SK-N-MC (cell line): ENCODE measurements around the gene SYT2.
"Not testable (repeated sequence)": the region's sequence is repeated elsewhere in the genome, so short reads cannot be mapped to it uniquely, and the experiment has no call there.

Experiments
- DNase-seq: peaks from one replicate; pipeline ENCODE4 v3.0.0-alpha.2; 2011; ENCODE audit warnings: low read depth, low spot score
- H3K27ac ChIP-seq: fragments of 200-600 bp; sonication (generic); 2 replicates; pipeline ENCODE4 v1.5.1; 2016; ENCODE audit warnings: mixed run types
- H3K36me3 ChIP-seq: fragments of 200-600 bp; sonication (generic); 2 replicates; pipeline ENCODE4 v1.6.1; 2017; ENCODE audit warnings: antibody characterized with exemption, low read length, mixed read lengths; ENCODE audit not compliant: insufficient read depth
- H3K4me3 ChIP-seq: fragments of 200-600 bp; sonication (generic); 2 replicates; pipeline ENCODE4 v1.5.1; 2016
- H3K9ac ChIP-seq: fragments of 200-600 bp; sonication (generic); 2 replicates; pipeline ENCODE4 v1.8.0; 2017; ENCODE audit warnings: mixed run types, mixed read lengths; ENCODE audit not compliant: insufficient read length
- H3K9me3 ChIP-seq: fragments of 200-600 bp; sonication (generic); 2 replicates; pipeline ENCODE4 v1.6.1; 2017; ENCODE audit warnings: low read depth, mild to moderate bottlenecking, antibody characterized with exemption, low read length, moderate library complexity, mixed read lengths
- EZH2 ChIP-seq: fragments of 200-600 bp; sonication (generic); IDR thresholded peaks from one replicate; pipeline ENCODE4 v1.6.1; 2017; ENCODE audit warnings: antibody characterized with exemption
- FOXP2 ChIP-seq: optimal IDR thresholded peaks from 2 replicates; pipeline ENCODE3; 2011; ENCODE audit warnings: mild to moderate bottlenecking, moderate library complexity; ENCODE audit not compliant: insufficient read depth; ENCODE audit errors: extremely low read length, control extremely low read depth
- POLR2AphosphoS5 ChIP-seq: IDR thresholded peaks from 2 replicates; pipeline ENCODE4 v1.6.1; 2012; ENCODE audit warnings: mild to moderate bottlenecking, low read depth, low read length, borderline replicate concordance

The SYT2 gene

GRCh38 chr1:202733251-202733650, 23.0 kb upstream of the SYT2 start:
- TF ChIP-seq POLR2AphosphoS5: no peak
- TF ChIP-seq FOXP2: no peak
- no peak for TF ChIP-seq EZH2
- Histone ChIP-seq H3K4me3 (no peak overlapping the region), H3K9me3 (no peaks in the 10 kb centered on the region), H3K27ac (no peak overlapping the region), H3K9ac (no peak overlapping the region), H3K36me3 (peaks cover 89% of the 10 kb centered on the region)
- DNase-seq: no peak

DNA sequence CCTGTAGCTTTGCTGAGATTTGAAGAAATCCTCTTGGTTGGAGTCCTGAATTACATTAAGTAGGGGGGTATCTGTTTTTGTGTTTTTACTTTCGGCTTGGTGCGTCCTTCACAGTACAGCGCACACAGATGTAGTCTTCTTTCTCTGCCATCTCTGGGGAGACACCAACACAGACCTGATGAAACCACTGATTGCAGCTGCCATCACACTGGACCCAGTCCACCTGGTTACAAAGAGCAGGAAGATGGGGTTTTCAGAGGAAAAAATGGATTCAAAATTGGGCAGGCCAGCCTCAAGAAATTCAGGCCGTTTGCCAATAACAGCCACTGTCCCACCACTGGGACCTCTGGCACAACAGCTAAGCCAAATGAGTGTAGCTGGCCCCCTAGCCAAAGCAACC, 18.7 kb upstream of the SYT2 start:
- Histone ChIP-seq H3K9me3 (no peaks in the 10 kb centered on the region), H3K36me3 (peaks cover 78% of the 10 kb centered on the region), H3K4me3 (no peak overlapping the region), H3K9ac (no peak overlapping the region), H3K27ac (no peak overlapping the region)
- TF ChIP-seq POLR2AphosphoS5: no peak
- TF ChIP-seq EZH2: no peak
- no peak for TF ChIP-seq FOXP2
- DNase-seq: no peak

- no peak for TF ChIP-seq FOXP2
- TF ChIP-seq POLR2AphosphoS5: no peak
- TF ChIP-seq EZH2: no peak
- peaks cover 44% of the 10 kb centered on the region for H3K36me3 ChIP-seq
- H3K27ac ChIP-seq: no peak overlapping the region; the same call in 1 of the 2 replicates
- H3K4me3 ChIP-seq: no peak overlapping the region
- no peak for DNase-seq
- no peaks in the 10 kb centered on the region for H3K9me3 ChIP-seq
- H3K9ac ChIP-seq: no peak overlapping the region
Observed at GRCh38 chr1:202725526-202725925, 15.3 kb upstream of the SYT2 start.

DNA sequence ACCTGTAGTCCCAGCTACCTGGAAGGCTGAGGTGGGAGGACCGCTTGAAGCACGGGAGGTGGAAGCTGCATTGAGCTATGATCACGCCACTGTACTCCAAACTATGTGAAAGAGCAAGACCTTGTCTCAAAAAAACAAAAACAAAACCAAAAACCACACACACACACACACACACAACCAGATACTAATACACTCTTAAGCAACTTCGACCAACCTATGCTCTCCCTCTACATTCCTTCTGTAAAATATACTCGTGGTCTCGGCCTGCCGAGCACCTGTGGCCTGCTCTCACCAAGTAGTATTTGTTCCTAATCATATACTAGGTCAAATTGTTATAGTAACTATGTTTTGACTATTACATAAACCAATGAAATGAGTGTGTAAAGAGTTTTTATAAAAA, 13.5 kb upstream of the SYT2 start:
- no peak for DNase-seq
- no peak overlapping the region for H3K4me3 ChIP-seq
- peaks cover 25% of the 10 kb centered on the region for H3K36me3 ChIP-seq
- TF ChIP-seq POLR2AphosphoS5 (no peak), EZH2 (no peak), FOXP2 (no peak)
- no peak overlapping the region for H3K9ac ChIP-seq
- no peak overlapping the region for H3K27ac ChIP-seq
- H3K9me3 ChIP-seq: no peaks in the 10 kb centered on the region

GRCh38 chr1:202723046-202723445, 12.8 kb upstream of the SYT2 start:
- not testable (repeated sequence) for H3K9me3 ChIP-seq, DNase-seq, H3K27ac ChIP-seq, H3K4me3 ChIP-seq, H3K9ac ChIP-seq
- peaks cover 19% of the 10 kb centered on the region for H3K36me3 ChIP-seq

DNA sequence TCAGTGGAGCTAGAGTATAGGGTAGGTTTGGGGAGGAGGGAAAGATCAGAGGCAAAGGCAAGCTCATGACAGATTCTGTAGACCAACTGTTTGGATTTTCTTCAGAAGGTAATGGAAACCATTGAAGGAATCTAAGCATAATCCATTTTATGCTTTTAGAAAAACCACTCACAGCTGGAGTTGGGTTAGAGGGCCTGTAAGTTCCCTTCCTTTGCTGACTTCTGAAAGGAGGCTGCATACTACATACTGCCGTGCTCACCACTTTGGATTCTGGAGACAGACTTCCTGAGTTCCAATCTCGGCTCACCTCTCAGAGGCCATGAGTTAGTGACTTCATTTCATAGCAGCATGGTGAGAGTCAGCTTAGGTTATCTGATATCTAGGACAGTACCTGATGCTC, 6.4 kb upstream of the SYT2 start:
- no peak for DNase-seq
- no peak for TF ChIP-seq POLR2AphosphoS5
- no peak for TF ChIP-seq EZH2
- TF ChIP-seq FOXP2: no peak
- H3K9me3 ChIP-seq: no peaks in the 10 kb centered on the region
- H3K4me3 ChIP-seq: no peak overlapping the region
- no peak overlapping the region for H3K27ac ChIP-seq
- H3K36me3 ChIP-seq: no peaks in the 10 kb centered on the region
- H3K9ac ChIP-seq: no peak overlapping the region

- not testable (repeated sequence) for H3K27ac ChIP-seq, H3K9ac ChIP-seq, H3K4me3 ChIP-seq, H3K9me3 ChIP-seq, H3K36me3 ChIP-seq, DNase-seq
Observed at GRCh38 chr1:202714202-202714601, 3.9 kb upstream of the SYT2 start.

GRCh38 chr1:202713110-202713509, 2.9 kb upstream of the SYT2 start:
- H3K9me3 ChIP-seq: no peaks in the 10 kb centered on the region
- no peak overlapping the region for H3K27ac ChIP-seq
- TF ChIP-seq POLR2AphosphoS5 (no peak), EZH2 (no peak), FOXP2 (no peak)
- H3K36me3 ChIP-seq: no peaks in the 10 kb centered on the region
- no peak for DNase-seq
- H3K4me3 ChIP-seq: no peak overlapping the region
- H3K9ac ChIP-seq: no peak overlapping the region

DNA sequence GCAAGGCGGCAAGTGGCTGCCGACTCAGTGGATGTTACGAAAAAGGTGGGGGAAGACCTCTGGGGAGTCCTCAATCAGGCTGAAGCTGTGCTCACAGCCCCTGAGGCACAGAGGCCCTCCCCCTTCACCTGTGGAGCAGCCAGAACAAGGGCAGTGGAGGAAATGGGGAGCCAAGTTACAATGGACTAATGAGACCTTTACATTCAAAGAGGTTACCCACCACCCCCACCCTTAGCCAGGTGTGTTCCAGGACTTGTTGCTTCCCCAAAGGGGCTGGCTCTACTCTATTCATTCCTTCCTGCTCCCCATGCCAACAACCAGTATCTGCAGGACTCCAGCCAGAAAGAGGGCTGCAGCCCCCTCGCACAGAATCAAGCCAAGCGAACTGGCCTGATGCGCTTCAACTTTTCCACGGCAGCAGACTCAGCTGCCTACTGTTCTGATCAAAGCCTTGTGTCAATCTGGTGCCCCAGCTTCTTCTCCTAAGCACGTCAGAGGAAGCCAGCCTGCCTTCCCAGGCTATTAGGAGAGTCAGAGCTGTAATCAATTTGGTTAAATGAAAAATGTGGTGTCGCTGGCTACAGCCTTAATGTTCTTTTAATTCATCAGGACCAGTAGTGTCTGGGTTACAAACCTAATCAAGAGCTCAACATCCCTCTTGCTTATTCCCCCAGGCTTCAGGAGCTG, 1.8 kb upstream of the SYT2 start:
- DNase-seq: no peak
- no peaks in the 10 kb centered on the region for H3K9me3 ChIP-seq
- no peak overlapping the region for H3K27ac ChIP-seq
- no peak overlapping the region for H3K4me3 ChIP-seq
- H3K36me3 ChIP-seq: no peaks in the 10 kb centered on the region
- no peak overlapping the region for H3K9ac ChIP-seq
- no peak for TF ChIP-seq EZH2
- no peak for TF ChIP-seq FOXP2
- TF ChIP-seq POLR2AphosphoS5: no peak
